ENCODE data around the gene PGR. TPM values are rescaled to one million over a fixed set of nuclear protein-coding genes. Genes with fewer than 3 reads are reported as not detected.

Gene PGR
- total RNA-seq (under 0.01 TPM), polyA plus RNA-seq (ENCODE audit: insufficient read depth in 1 of 8, insufficient read length in 8 of 8, low replicate concordance in 1 of 8) (under 1 TPM in 4 of 8 donors, not detected in 4; 0.01 to 0.16 (median 0.03) TPM)
- long read RNA-seq, donor 1 = 0 reads
- long read RNA-seq, donor 2 = 0 reads
- long read RNA-seq, donor 3 = 0 reads
- long read RNA-seq, donor 4 = 0 reads
- long read RNA-seq, donor 5 = 0 reads
- long read RNA-seq, donor 6 = 0 reads
- long read RNA-seq, donor 7 = 0 reads
- long read RNA-seq, donor 8 = 0 reads
- long read RNA-seq, donor 9 = 0 reads
- long read RNA-seq, donor 10 = 0 reads
- long read RNA-seq, donor 11 = 0 reads

DNA sequence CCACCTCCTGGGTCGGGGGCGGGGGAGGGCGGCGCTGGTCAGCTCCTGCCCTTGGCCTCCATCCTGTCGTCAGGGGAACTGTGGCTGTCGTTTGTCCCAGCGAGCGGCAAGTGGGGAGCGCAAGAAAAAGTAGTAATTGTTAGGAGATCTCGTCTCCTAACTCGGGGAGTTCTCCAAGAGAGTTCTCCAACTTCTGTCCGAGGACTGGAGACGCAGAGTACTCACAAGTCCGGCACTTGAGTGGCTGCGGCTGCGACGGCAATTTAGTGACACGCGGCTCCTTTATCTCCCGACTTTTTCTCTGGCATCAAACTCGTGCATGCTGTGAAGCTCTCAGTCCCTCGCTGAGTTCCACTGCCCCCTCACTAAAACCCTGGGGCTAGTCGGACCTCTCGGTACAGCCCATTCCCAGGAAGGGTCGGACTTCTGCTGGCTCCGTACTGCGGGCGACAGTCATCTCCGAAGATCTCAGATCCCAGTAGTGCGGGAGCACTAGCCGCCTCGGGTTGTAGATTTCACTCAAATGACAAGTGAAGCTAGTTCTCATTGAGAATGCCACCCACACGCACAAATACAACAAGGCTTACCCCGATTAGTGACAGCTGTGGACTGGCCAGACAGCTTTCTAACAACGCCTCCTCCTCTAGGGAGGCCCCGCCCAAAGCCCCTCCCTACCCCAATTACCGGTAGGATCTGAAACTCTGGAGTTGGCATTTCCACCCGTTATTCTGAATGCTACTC, at the start of gene PGR:
Gene PGR, minus strand, starts transcription at position 611 of the 741 bp plus-strand sequence. CDS start 743 bp downstream, outside the sequence.
- Histone ChIP-seq H3K27ac (ENCODE audit: low read length) (no peak within 1 kb of the TSS), H3K27me3 (ENCODE audit: control insufficient read depth, insufficient read depth, low read length) (peaks cover 42% of the 10 kb centered on the region), H3K4me1 (ENCODE audit: control insufficient read depth, insufficient read depth, low read length) (peaks cover 20% of the 10 kb centered on the region), H3K9me3 (replicated peaks; ENCODE audit: control insufficient read depth, low read depth, low read length) (no peaks in the 10 kb centered on the region), H3K4me3 (ENCODE audit: low read length) (no peak within 1 kb of the TSS), H3K36me3 (ENCODE audit: control insufficient read depth, insufficient read depth, low read length) (no peaks in the 10 kb centered on the region)
- peak; percentile 25 for DNase-seq
- 1% methylated on average over 27 of the region's 38 CpGs for WGBS (ENCODE audit: insufficient coverage)

DNA sequence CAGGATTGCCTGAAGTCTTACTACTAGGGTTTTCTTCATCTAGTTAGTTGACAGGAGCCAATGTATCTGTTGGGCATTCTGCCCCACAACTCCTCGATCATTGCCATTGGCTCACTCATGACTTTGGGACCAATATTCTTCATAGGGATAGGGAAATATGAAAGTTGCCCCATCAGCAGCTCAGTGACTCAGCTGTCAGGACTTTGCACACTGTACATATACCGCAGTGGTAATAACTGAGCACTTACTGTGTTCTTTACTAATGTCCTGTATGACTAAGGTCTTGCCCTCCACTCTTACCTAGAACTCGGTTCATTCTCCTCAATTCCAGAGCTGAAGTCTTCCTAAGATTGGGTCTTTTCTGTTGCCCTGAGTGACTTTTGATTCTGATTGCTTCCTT, 46.8 kb upstream of the PGR start:
- 83% methylated on average over 1 of the region's 3 CpGs for WGBS (ENCODE audit: insufficient coverage)
- H3K4me3 ChIP-seq (ENCODE audit: low read length) = no peak overlapping the region

DNA sequence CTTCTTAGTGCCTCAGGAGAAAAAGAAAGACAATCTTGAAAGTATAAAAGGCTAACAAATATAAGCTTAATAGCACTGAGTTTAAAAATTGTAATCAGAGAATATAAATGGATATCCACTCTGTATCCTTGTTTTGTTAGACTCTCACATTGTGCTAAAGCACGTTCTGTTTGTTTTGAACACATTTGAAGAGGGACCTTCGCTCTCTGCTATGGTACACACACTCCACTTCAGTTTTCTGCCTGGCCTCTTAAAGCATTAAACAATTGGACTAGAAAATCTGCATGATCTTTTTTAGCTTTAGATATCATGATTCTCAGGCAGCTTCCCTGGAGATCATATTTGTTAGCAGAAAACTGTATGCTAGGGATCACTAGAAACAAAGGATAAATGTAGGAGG, 40.3 kb upstream of the PGR start:
- Histone ChIP-seq H3K27ac (ENCODE audit: low read length) (no peak overlapping the region), H3K27me3 (ENCODE audit: control insufficient read depth, insufficient read depth, low read length) (no peaks in the 10 kb centered on the region), H3K9me3 (replicated peaks; ENCODE audit: control insufficient read depth, low read depth, low read length) (peaks cover 2% of the 10 kb centered on the region), H3K4me1 (ENCODE audit: control insufficient read depth, insufficient read depth, low read length) (no peaks in the 10 kb centered on the region), H3K36me3 (ENCODE audit: control insufficient read depth, insufficient read depth, low read length) (no peaks in the 10 kb centered on the region), H3K4me3 (ENCODE audit: low read length) (no peak overlapping the region)
- no CpG with 5 or more reads among the region's 2 CpGs for WGBS (ENCODE audit: insufficient coverage)
- no peak for DNase-seq

More for the DNA sequence above, 46.8 kb upstream of the PGR start:
- no peak for DNase-seq
- Histone ChIP-seq H3K9me3 (replicated peaks; ENCODE audit: control insufficient read depth, low read depth, low read length) (no peaks in the 10 kb centered on the region), H3K27ac (ENCODE audit: low read length) (no peak overlapping the region), H3K36me3 (ENCODE audit: control insufficient read depth, insufficient read depth, low read length) (no peaks in the 10 kb centered on the region), H3K4me1 (ENCODE audit: control insufficient read depth, insufficient read depth, low read length) (no peaks in the 10 kb centered on the region), H3K27me3 (ENCODE audit: control insufficient read depth, insufficient read depth, low read length) (no peaks in the 10 kb centered on the region)

DNA sequence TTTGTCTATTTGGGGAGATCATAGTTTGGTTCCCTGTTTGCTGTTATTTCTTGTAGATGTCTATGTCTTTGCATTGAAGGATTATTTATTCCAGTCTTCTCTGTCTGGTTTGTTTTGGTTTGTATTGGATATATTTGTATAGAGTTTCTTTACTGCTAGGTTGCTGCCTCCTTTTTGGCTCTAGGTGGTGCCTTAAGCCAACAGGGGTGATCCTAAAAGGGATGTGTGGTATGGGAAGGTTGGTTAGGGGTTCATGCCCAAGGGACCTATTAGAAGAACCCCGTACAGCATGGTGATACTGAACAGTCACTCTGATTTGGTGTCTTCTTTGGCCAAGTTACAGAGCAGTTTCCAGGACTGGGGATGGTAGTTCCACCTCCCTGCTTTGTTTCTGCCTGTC, 36.4 kb upstream of the PGR start:
- WGBS (ENCODE audit: insufficient coverage) = 89% methylated on average over 1 of the region's 1 CpG
- Histone ChIP-seq H3K9me3 (replicated peaks; ENCODE audit: control insufficient read depth, low read depth, low read length) (peaks cover 2% of the 10 kb centered on the region), H3K27me3 (ENCODE audit: control insufficient read depth, insufficient read depth, low read length) (no peaks in the 10 kb centered on the region)

DNA sequence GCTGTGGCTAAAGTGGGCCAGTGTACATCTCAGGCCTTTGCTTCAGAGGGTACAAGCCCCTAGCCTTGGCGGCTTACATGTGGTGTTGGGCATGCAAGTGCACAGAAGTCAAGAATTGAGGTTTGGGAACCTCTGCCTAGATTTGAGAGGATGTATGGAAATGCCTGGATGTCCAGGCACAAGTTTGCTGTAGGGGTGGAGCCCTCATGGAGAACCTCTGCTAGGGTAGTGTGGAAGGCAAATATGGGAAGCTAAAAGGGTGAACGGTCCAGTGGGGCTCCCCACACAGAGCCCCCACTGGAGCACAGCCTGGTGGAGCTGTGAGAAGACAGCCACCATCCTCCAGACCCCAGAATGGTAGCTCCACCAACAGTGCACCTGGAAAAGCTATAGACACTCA, 28.5 kb upstream of the PGR start:
- Histone ChIP-seq H3K9me3 (replicated peaks; ENCODE audit: control insufficient read depth, low read depth, low read length) (peaks cover 8% of the 10 kb centered on the region), H3K27ac (ENCODE audit: low read length) (no peak overlapping the region), H3K4me1 (ENCODE audit: control insufficient read depth, insufficient read depth, low read length) (no peaks in the 10 kb centered on the region), H3K4me3 (ENCODE audit: low read length) (no peak overlapping the region), H3K36me3 (ENCODE audit: control insufficient read depth, insufficient read depth, low read length) (no peaks in the 10 kb centered on the region), H3K27me3 (ENCODE audit: control insufficient read depth, insufficient read depth, low read length) (no peaks in the 10 kb centered on the region)
- 100% methylated on average over 1 of the region's 2 CpGs for WGBS (ENCODE audit: insufficient coverage)
- no peak for DNase-seq

More for the DNA sequence above, 36.4 kb upstream of the PGR start:
- no peak overlapping the region for H3K4me3 ChIP-seq (ENCODE audit: low read length)
- H3K4me1 ChIP-seq (ENCODE audit: control insufficient read depth, insufficient read depth, low read length) = no peaks in the 10 kb centered on the region
- no peaks in the 10 kb centered on the region for H3K36me3 ChIP-seq (ENCODE audit: control insufficient read depth, insufficient read depth, low read length)
- no peak for DNase-seq
- H3K27ac ChIP-seq (ENCODE audit: low read length) = no peak overlapping the region

DNA sequence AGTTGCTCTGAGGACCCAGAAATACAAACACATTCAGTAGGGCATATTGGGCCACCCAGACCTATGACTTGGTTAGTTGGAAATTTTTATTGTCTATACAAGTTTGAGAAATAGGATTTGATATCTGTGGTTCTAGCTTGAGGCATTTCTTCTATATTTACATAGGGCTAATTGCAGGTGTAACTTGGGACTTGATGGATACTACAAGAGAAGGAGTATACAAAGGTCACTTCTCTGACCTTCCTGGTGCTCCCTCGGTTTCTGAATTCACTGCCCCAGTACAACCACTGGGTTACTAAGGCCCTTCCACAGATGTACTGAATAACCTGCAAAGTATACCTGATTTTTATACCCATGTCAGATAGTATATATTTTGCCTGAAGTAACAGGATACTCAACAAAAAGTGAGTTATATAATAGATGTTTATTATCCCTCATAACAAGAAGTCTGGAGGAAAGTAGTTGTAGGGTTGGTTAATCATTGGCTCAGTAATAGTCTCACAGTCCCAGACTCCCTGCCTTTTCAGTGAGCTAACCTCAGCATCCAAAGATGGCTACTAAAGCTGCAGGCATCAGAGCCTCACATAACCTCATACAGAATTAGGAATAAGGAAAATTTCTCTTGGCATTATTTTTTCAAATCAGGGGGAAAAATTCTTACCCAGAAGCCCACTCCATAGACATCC, 8.8 kb upstream of the PGR start:
- no peaks in the 10 kb centered on the region for H3K36me3 ChIP-seq (ENCODE audit: control insufficient read depth, insufficient read depth, low read length)
- WGBS (ENCODE audit: insufficient coverage) = no CpG with 5 or more reads among the region's 1 CpG
- H3K27ac ChIP-seq (ENCODE audit: low read length) = no peak overlapping the region
- H3K27me3 ChIP-seq (ENCODE audit: control insufficient read depth, insufficient read depth, low read length) = peaks cover 2% of the 10 kb centered on the region
- no peak overlapping the region for H3K4me3 ChIP-seq (ENCODE audit: low read length)
- H3K9me3 ChIP-seq (replicated peaks; ENCODE audit: control insufficient read depth, low read depth, low read length) = no peaks in the 10 kb centered on the region
- no peaks in the 10 kb centered on the region for H3K4me1 ChIP-seq (ENCODE audit: control insufficient read depth, insufficient read depth, low read length)
- DNase-seq = no peak

DNA sequence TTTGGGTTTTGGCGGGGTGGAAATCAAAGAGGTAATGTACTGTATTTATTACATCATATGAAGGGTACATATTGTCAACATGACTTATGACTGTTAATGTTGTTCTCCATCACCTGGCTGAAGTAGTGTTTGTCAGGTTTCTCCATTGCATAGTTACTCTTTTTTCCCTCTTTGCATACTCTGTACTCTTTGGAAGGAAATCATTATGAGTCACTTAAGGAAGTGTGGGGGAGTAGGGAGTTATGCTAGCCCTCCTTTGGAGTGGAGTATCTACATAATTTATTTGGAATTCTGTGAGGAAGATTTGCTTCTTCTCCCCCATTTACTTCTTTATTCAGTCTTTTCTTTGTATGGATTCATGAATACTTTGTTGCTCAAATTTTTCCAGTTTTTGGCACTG, 3.6 kb upstream of the PGR start:
- no peak overlapping the region for H3K27ac ChIP-seq (ENCODE audit: low read length)
- peaks cover 14% of the 10 kb centered on the region for H3K4me1 ChIP-seq (ENCODE audit: control insufficient read depth, insufficient read depth, low read length)
- no peaks in the 10 kb centered on the region for H3K9me3 ChIP-seq (replicated peaks; ENCODE audit: control insufficient read depth, low read depth, low read length)
- DNase-seq = no peak
- H3K36me3 ChIP-seq (ENCODE audit: control insufficient read depth, insufficient read depth, low read length) = no peaks in the 10 kb centered on the region
- no peak overlapping the region for H3K4me3 ChIP-seq (ENCODE audit: low read length)
- no CpG with 5 or more reads among the region's 1 CpG for WGBS (ENCODE audit: insufficient coverage)
- H3K27me3 ChIP-seq (ENCODE audit: control insufficient read depth, insufficient read depth, low read length) = peaks cover 24% of the 10 kb centered on the region

DNA sequence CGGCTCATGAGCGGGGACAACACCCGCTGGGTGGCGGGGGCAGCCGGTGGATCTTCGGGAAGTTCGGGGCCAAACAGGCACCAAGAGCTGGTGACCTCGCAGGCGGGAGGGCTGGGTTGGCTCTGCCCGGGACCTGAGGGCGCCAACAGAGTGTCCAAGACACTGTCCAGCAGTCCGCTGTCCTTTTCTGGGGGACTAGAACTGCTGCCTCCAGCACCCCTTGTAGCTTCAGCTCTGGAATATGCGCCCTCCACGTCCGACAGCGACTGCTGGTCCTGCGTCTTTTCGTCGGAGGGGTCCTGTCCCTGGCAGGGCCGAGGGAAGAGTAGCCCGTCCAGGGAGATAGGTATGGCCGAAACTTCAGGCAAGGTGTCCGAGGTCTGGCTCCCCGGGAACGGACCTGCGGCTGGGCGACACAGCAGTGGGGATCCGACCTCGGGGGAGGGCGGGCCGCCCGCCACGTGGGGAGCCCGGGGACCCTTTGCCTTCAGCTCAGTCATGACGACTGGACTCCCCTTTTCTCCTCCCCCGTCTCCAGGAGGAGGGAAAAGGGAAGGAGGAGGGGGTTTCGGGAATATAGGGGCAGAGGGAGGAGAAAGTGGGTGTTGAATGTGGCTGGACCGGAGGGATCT, 926 bp downstream of the PGR start:
- Histone ChIP-seq H3K4me3 (ENCODE audit: low read length) (peak overlapping the region; percentile 9), H3K9me3 (replicated peaks; ENCODE audit: control insufficient read depth, low read depth, low read length) (no peaks in the 10 kb centered on the region), H3K36me3 (ENCODE audit: control insufficient read depth, insufficient read depth, low read length) (no peaks in the 10 kb centered on the region), H3K4me1 (ENCODE audit: control insufficient read depth, insufficient read depth, low read length) (peaks cover 20% of the 10 kb centered on the region), H3K27ac (ENCODE audit: low read length) (no peak overlapping the region), H3K27me3 (ENCODE audit: control insufficient read depth, insufficient read depth, low read length) (peaks cover 42% of the 10 kb centered on the region)
- DNase-seq = peak; percentile 2
- WGBS (ENCODE audit: insufficient coverage) = 1% methylated on average over 27 of the region's 38 CpGs

DNA sequence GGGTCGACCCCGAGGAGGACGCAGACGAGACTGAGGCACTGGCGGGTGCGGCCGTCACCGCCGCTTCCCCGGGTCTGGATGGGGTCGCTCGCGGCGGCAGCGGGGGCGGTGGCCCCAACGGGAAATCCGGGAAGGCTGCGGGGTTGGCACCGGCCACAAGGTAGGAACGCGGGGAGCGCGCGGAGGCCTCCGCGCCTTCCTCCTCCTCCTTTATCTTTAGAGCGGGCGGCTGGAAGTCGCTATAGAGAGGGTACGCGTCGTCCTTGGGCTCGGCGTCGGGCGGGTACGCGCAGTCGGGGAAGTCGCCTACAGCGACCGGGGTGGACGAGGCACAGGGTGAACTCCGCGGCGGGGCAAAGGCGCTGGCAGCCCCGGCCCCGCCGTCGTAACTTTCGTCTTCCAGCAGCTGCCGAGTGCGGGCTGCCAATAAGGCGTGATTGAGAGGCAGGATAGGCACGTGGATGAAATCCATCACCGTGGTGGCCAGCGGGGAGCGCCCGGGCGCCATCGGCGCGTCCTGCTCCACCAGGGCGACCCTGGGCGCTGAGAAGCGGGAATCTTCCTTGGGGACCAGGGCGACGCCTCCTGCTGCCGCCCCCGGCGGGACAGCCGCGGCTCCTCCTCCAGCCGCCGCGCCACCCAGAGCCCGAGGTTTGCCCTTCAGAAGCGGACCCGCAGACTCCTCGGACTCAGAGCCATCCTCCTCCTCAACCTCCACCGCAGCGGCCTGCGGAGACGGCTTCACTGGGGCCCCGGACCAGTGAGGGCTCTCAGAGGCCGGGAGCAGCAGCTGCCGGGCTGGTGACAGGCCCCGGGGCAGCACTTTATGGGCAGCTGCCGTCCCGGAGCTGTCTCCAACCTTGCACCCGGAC, 1.7 kb downstream of the PGR start:
- Histone ChIP-seq H3K9me3 (replicated peaks; ENCODE audit: control insufficient read depth, low read depth, low read length) (no peaks in the 10 kb centered on the region), H3K27me3 (ENCODE audit: control insufficient read depth, insufficient read depth, low read length) (peaks cover 44% of the 10 kb centered on the region), H3K4me1 (ENCODE audit: control insufficient read depth, insufficient read depth, low read length) (peaks cover 20% of the 10 kb centered on the region), H3K4me3 (ENCODE audit: low read length) (peak overlapping the region; percentile 32), H3K36me3 (ENCODE audit: control insufficient read depth, insufficient read depth, low read length) (no peaks in the 10 kb centered on the region), H3K27ac (ENCODE audit: low read length) (no peak overlapping the region)
- DNase-seq = peak; percentile 10
- WGBS (ENCODE audit: insufficient coverage) = under 1% methylated on average over 87 of the region's 93 CpGs
